Panc1 (cell line): ENCODE data around the gene CLDN15. TPM values are rescaled to one million over a fixed set of nuclear protein-coding genes. Genes with fewer than 3 reads are reported as not detected.

Source experiments
- ATAC-seq: fragments of 200-7000 bp; cut with Tn5 transposase; 2 replicates; pipeline ENCODE4 v1.9.1; 2020; ENCODE audit warnings: mild to moderate bottlenecking, moderate library complexity
- BruUV-seq: library from RNA; stranded (reverse); fragments of 400-500 nt; replicated peaks from 2 replicates; lab custom pipeline; 2021; lab: Mats Ljungman, UMichigan
- CTCF ChIA-PET: fragments of 300-600 bp; sonication (Branson Sonifier 250); formaldehyde crosslinking; loops from one replicate; lab custom pipeline; 2022; ENCODE audit warnings: antibody characterized with exemption; lab: Charles Lee
- POLR2A ChIA-PET: fragments of 300-600 bp; sonication (Branson Sonifier 250); formaldehyde crosslinking; loops from one replicate; lab custom pipeline; 2022; ENCODE audit warnings: antibody characterized with exemption; lab: Charles Lee
- DNase-seq: peaks from one replicate; pipeline ENCODE4 v3.0.0-alpha.2; 2010; ENCODE audit warnings: low read depth, low spot score
- H3K27ac ChIP-seq: 2 replicates; pipeline ENCODE4 v1.5.1; 2011; ENCODE audit warnings: mild to moderate bottlenecking, low read length, inconsistent platforms
- H3K27me3 ChIP-seq: fragments of 200-500 bp; sonication (Bioruptor generic); 2 replicates; pipeline ENCODE4 v1.6.0; 2014; ENCODE audit warnings: low read length, inconsistent platforms; ENCODE audit not compliant: control insufficient read depth, insufficient read depth
- H3K36me3 ChIP-seq: fragments of 200-500 bp; sonication (Bioruptor generic); 2 replicates; pipeline ENCODE4 v1.5.1; 2014; ENCODE audit warnings: inconsistent platforms, mild to moderate bottlenecking, low read length, moderate library complexity; ENCODE audit not compliant: control insufficient read depth, insufficient read depth
- H3K4me1 ChIP-seq: 2 replicates; pipeline ENCODE4 v1.5.1; 2011; ENCODE audit warnings: inconsistent platforms, mild to moderate bottlenecking, low read length, moderate library complexity; ENCODE audit not compliant: control insufficient read depth, insufficient read depth
- H3K4me3 ChIP-seq, 2 experiments: 2 replicates each; pipeline ENCODE4 v1.5.1; 2011 to 2012; ENCODE audit warnings: low read depth in 2 of 2, low read length in 2 of 2, mild to moderate bottlenecking in 2 of 2, inconsistent platforms in 1 of 2, moderate library complexity in 1 of 2
- H3K9me3 ChIP-seq: fragments of 200-500 bp; sonication (Bioruptor generic); 2 replicates; pipeline ENCODE4 v1.5.1; 2014; ENCODE audit warnings: low read depth, mild to moderate bottlenecking, inconsistent platforms, low read length, moderate library complexity; ENCODE audit not compliant: control insufficient read depth, insufficient read depth
- POLR2AphosphoS5 ChIP-seq: IDR thresholded peaks from 2 replicates; pipeline ENCODE4 v1.6.1; 2012; ENCODE audit warnings: mild to moderate bottlenecking, low read depth, low read length, moderate library complexity
- SIN3A ChIP-seq: IDR thresholded peaks from 2 replicates; pipeline ENCODE4 v1.6.1; 2012; ENCODE audit warnings: low read depth, mild to moderate bottlenecking, low read length, moderate library complexity, borderline replicate concordance; ENCODE audit not compliant: insufficient read depth
- TCF7L2 ChIP-seq: IDR thresholded peaks from 2 replicates; pipeline ENCODE4 v1.6.1; 2011; ENCODE audit warnings: mild to moderate bottlenecking, low read depth, low read length, inconsistent platforms
- in situ Hi-C: cut with HindIII; loops from 2 replicates; pipeline ENCODE4 v1.10.0; 2016; ENCODE audit warnings: low sequenced_read_pairs, low pct_unique_long_range_greater_than_20kb
- intact Hi-C: fragments of 100-400 bp; cut with micrococcal nuclease; formaldehyde crosslinking; loops from one replicate; pipeline ENCODE4 v1.10.0; 2022; ENCODE audit not compliant: unreplicated experiment
- total RNA-seq: library from RNA; stranded (reverse); gene quantifications from one replicate; pipeline ENCODE4 v1.2.1, GENCODE V29; 2021; ENCODE audit not compliant: unreplicated experiment
- TF ChIP-seq, protein P1 (sequence below): fragments of 450-650 bp; IDR thresholded peaks from 2 replicates; pipeline ENCODE4 v1.5.1; 2017; ENCODE audit warnings: mild to moderate bottlenecking
- TF ChIP-seq, protein P2 (sequence below), 2 experiments: IDR thresholded peaks; 2 replicates each; pipeline ENCODE4 v1.6.1; 2011 to 2012; ENCODE audit warnings: low read depth in 2 of 2, control low read depth in 1 of 2, low read length in 1 of 2, mild to moderate bottlenecking in 1 of 2, moderate library complexity in 1 of 2; ENCODE audit not compliant: insufficient read depth in 1 of 2

The CLDN15 gene
- total RNA-seq, 1 experiment from 2014 or later = 8.0 TPM

DNA sequence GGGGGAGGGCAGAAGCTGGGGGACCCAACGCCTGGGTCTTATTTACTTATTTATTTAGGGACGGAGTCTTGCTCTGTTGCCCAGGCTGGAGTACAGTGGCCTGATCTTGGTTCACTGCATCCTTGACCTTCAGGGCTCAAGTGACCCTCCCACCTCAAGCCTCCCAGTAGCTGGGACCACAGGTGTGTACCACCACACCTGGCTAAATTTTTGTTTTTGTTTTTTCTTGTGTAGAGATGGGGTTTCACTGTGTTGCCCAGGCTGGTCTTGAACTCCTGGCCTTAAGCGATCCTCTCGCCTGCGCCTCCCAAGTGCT, 35.0 kb downstream of the CLDN15 start:
- TF ChIP-seq POLR2AphosphoS5 (no peak), SIN3A (no peak), TCF7L2 (no peak)
- TF ChIP-seq, protein P1, sequence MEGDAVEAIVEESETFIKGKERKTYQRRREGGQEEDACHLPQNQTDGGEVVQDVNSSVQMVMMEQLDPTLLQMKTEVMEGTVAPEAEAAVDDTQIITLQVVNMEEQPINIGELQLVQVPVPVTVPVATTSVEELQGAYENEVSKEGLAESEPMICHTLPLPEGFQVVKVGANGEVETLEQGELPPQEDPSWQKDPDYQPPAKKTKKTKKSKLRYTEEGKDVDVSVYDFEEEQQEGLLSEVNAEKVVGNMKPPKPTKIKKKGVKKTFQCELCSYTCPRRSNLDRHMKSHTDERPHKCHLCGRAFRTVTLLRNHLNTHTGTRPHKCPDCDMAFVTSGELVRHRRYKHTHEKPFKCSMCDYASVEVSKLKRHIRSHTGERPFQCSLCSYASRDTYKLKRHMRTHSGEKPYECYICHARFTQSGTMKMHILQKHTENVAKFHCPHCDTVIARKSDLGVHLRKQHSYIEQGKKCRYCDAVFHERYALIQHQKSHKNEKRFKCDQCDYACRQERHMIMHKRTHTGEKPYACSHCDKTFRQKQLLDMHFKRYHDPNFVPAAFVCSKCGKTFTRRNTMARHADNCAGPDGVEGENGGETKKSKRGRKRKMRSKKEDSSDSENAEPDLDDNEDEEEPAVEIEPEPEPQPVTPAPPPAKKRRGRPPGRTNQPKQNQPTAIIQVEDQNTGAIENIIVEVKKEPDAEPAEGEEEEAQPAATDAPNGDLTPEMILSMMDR = no peak
- TF ChIP-seq, protein P2, sequence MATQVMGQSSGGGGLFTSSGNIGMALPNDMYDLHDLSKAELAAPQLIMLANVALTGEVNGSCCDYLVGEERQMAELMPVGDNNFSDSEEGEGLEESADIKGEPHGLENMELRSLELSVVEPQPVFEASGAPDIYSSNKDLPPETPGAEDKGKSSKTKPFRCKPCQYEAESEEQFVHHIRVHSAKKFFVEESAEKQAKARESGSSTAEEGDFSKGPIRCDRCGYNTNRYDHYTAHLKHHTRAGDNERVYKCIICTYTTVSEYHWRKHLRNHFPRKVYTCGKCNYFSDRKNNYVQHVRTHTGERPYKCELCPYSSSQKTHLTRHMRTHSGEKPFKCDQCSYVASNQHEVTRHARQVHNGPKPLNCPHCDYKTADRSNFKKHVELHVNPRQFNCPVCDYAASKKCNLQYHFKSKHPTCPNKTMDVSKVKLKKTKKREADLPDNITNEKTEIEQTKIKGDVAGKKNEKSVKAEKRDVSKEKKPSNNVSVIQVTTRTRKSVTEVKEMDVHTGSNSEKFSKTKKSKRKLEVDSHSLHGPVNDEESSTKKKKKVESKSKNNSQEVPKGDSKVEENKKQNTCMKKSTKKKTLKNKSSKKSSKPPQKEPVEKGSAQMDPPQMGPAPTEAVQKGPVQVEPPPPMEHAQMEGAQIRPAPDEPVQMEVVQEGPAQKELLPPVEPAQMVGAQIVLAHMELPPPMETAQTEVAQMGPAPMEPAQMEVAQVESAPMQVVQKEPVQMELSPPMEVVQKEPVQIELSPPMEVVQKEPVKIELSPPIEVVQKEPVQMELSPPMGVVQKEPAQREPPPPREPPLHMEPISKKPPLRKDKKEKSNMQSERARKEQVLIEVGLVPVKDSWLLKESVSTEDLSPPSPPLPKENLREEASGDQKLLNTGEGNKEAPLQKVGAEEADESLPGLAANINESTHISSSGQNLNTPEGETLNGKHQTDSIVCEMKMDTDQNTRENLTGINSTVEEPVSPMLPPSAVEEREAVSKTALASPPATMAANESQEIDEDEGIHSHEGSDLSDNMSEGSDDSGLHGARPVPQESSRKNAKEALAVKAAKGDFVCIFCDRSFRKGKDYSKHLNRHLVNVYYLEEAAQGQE (IDR thresholded peaks at IDR 0.05; ENCODE audit: insufficient read depth in 1 of 2, low read depth in 2 of 2, low read length in 1 of 2) = no peak

DNA sequence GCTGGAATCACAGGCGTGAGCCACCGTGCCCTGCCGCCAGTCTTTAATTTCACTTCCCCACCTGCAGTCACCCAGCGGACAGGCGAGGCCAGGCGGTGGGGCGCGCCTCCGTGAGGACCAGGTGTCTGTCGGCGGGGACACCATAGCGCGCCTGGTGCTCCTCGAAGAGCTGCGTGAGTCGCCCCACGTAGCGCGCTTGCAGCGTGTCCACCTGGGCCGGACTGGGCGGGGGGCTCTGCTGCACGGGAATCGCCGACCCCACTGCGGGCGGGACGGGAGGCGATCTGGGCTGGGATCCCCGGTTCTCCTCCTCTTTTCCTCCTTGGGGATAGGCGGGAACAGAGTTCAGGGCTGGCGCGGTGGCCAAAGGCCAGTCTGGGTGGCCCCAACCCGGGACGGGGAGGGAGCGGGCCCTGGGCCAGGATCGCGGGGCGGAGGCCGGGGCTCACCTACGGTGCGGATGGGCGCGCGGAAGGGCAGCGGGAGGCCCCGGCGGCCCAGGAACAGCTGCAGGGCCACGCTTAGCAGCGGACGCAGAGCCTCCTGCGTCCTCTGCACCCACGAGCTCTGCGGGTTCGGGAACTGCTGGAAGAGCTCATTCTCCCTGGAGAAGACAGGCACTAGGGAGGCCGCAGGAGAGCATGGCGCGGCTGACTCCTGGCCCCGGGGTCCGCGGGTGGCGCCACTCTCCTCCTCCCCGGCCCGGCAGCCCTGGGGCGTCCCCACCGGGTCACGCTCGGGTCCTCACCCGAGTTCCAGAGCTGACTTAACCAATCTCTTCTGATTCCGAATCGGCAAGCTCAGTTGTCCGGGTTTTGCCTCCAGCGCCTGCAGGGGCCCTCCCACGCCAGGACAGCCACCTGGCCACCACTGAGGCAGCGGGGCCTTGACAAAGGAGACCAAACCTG, 35.7 kb downstream of the CLDN15 start:
- ChIA-PET CTCF (interaction anchor here (1.3 kb wide), 1 partner anchor 9 kb away, joined by 4 read pairs; no protein-coding TSS in a partner anchor), POLR2A (no interaction called here)
- no peak overlapping the region for H3K27ac ChIP-seq
- in situ Hi-C loops = no loop called here
- H3K36me3 ChIP-seq = no peaks in the 10 kb centered on the region
- BruUV-seq = no TSS peak
- no peaks in the 10 kb centered on the region for H3K9me3 ChIP-seq
- no peaks in the 10 kb centered on the region for H3K27me3 ChIP-seq
- H3K4me3 ChIP-seq = no peak overlapping the region
- TF ChIP-seq, protein P2 (IDR thresholded peaks at IDR 0.05; ENCODE audit: insufficient read depth in 1 of 2, low read depth in 2 of 2, low read length in 1 of 2) = no peak
- TF ChIP-seq TCF7L2 = no peak
- TF ChIP-seq SIN3A = no peak
- TF ChIP-seq, protein P1 = no peak
- TF ChIP-seq POLR2AphosphoS5 = no peak
- intact Hi-C loops = no loop called here
- H3K4me1 ChIP-seq = peaks cover 5% of the 10 kb centered on the region; the same call in 1 of the 2 replicates
- ATAC-seq = no peak; the same call in 1 of the 2 replicates
- DNase-seq = no peak

More for the DNA sequence above, 35.0 kb downstream of the CLDN15 start:
- no peak overlapping the region for H3K4me3 ChIP-seq
- no peaks in the 10 kb centered on the region for H3K36me3 ChIP-seq
- H3K27me3 ChIP-seq = no peaks in the 10 kb centered on the region
- POLR2A ChIA-PET = no interaction called here
- no peak overlapping the region for H3K27ac ChIP-seq
- in situ Hi-C loops = no loop called here
- CTCF ChIA-PET = interaction anchor here (1.3 kb wide), 1 partner anchor 10 kb away, joined by 4 read pairs; no protein-coding TSS in a partner anchor
- no TSS peak for BruUV-seq
- no peaks in the 10 kb centered on the region for H3K9me3 ChIP-seq
- intact Hi-C loops = no loop called here
- no peak for ATAC-seq
- peaks cover 5% of the 10 kb centered on the region; the same call in 1 of the 2 replicates for H3K4me1 ChIP-seq
- no peak for DNase-seq
